HG02943 (cell line): Measurements from ENCODE around the gene MT1F.
"Not testable (repeated sequence)": the region's sequence is repeated elsewhere in the genome, so short reads cannot be mapped to it uniquely, and the experiment has no call there.

Experiments
- ATAC-seq: cut with Tn5 transposase; IDR thresholded peaks from one replicate; pipeline ENCODE4 v1.9.1; 2021; ENCODE audit warnings: mild to moderate bottlenecking, low read depth, moderate library complexity; ENCODE audit not compliant: unreplicated experiment

MT1F gene

GRCh38 chr16:56657555-56658326 is at the start of gene MT1F:
Gene MT1F (plus strand): TSS chr16:56657959. CDS start chr16:56658059, 100 bp downstream.
- no peak for ATAC-seq

- peak; percentile 84 for ATAC-seq
These were observed 49.5 kb upstream of the MT1F start, which contains the start of gene MT2A for GRCh38 chr16:56608043-56608875. Gene MT2A (plus strand): TSS chr16:56608584. CDS start chr16:56608656, 72 bp downstream.

GRCh38 chr16:56608876-56609462 is 48.8 kb upstream of the MT1F start:
- peak; percentile 11 for ATAC-seq

GRCh38 chr16:56609463-56609921 is 48.3 kb upstream of the MT1F start:
- peak; percentile 51 for ATAC-seq

- ATAC-seq, result no peak
These were observed 47.6 kb upstream of the MT1F start for GRCh38 chr16:56610017-56610608.

- no peak for ATAC-seq
These were observed 47.1 kb upstream of the MT1F start for GRCh38 chr16:56610609-56611111.

GRCh38 chr16:56611281-56611833 is 46.4 kb upstream of the MT1F start:
- no peak for ATAC-seq

- ATAC-seq, result no peak
These were observed 44.1 kb upstream of the MT1F start for GRCh38 chr16:56613706-56614105.

- no peak for ATAC-seq
These were observed 43.2 kb upstream of the MT1F start for GRCh38 chr16:56614549-56614991.

- no peak for ATAC-seq
These were observed 42.4 kb upstream of the MT1F start for GRCh38 chr16:56615353-56615752.

GRCh38 chr16:56616608-56617211 is 41.0 kb upstream of the MT1F start:
- ATAC-seq, result no peak

- ATAC-seq, result no peak
These were observed 40.3 kb upstream of the MT1F start for GRCh38 chr16:56617212-56618085.

GRCh38 chr16:56618138-56618537 is 39.6 kb upstream of the MT1F start:
- ATAC-seq, result no peak

GRCh38 chr16:56620339-56620897 is 37.3 kb upstream of the MT1F start:
- no peak for ATAC-seq

- not testable (repeated sequence) for ATAC-seq
These were observed 35.9 kb upstream of the MT1F start for GRCh38 chr16:56621665-56622445.

GRCh38 chr16:56623184-56623583 is 34.6 kb upstream of the MT1F start:
- ATAC-seq, result not testable (repeated sequence)

- no peak for ATAC-seq
These were observed 34.1 kb upstream of the MT1F start for GRCh38 chr16:56623637-56624036.
